ENCODE results near the gene CFAP61. TPM values are rescaled to one million over a fixed set of nuclear protein-coding genes. Genes with fewer than 3 reads are reported as not detected.

Gene CFAP61
- total RNA-seq, 1 donor from 2014 or later, result 5.6 TPM

- Mint-ChIP-seq H3K36me3 (no peaks in the 10 kb centered on the region), H3K27ac (no peak overlapping the region)
- no peak for DNase-seq (ENCODE audit: extremely low spot score, unreplicated experiment)
Measured at GRCh38 chr20:20297181-20297580, 244.8 kb downstream of the CFAP61 start.

GRCh38 chr20:20297752-20298151, 245.4 kb downstream of the CFAP61 start:
- H3K4me1 Mint-ChIP-seq (ENCODE audit: unreplicated experiment), result no peaks in the 10 kb centered on the region
- no peaks in the 10 kb centered on the region for H3K36me3 Mint-ChIP-seq
- DNase-seq (ENCODE audit: extremely low spot score, unreplicated experiment), result no peak
- H3K9me3 Mint-ChIP-seq, result no peaks in the 10 kb centered on the region
- no peak overlapping the region for H3K4me3 Mint-ChIP-seq
- TF ChIP-seq CTCF (conservative IDR thresholded peaks at IDR 0.05), result no peak
- peaks cover 19% of the 10 kb centered on the region for H3K27me3 Mint-ChIP-seq
- H3K27ac Mint-ChIP-seq, result no peak overlapping the region

More at GRCh38 chr20:20297181-20297580, 244.8 kb downstream of the CFAP61 start:
- TF ChIP-seq CTCF (conservative IDR thresholded peaks at IDR 0.05), result no peak
- no peak overlapping the region for H3K4me3 Mint-ChIP-seq
- H3K4me1 Mint-ChIP-seq (ENCODE audit: unreplicated experiment), result no peaks in the 10 kb centered on the region
- H3K9me3 Mint-ChIP-seq, result no peaks in the 10 kb centered on the region
- H3K27me3 Mint-ChIP-seq, result peaks cover 19% of the 10 kb centered on the region

GRCh38 chr20:20299904-20300303, 247.6 kb downstream of the CFAP61 start:
- H3K27ac Mint-ChIP-seq, result no peak overlapping the region
- peaks cover 19% of the 10 kb centered on the region for H3K27me3 Mint-ChIP-seq
- DNase-seq (ENCODE audit: extremely low spot score, unreplicated experiment), result no peak
- TF ChIP-seq CTCF (conservative IDR thresholded peaks at IDR 0.05), result no peak
- no peaks in the 10 kb centered on the region for H3K9me3 Mint-ChIP-seq
- no peaks in the 10 kb centered on the region for H3K36me3 Mint-ChIP-seq
- no peak overlapping the region for H3K4me3 Mint-ChIP-seq
- no peaks in the 10 kb centered on the region for H3K4me1 Mint-ChIP-seq (ENCODE audit: unreplicated experiment)

GRCh38 chr20:20303320-20303719, 251.0 kb downstream of the CFAP61 start:
- no peak for TF ChIP-seq CTCF (conservative IDR thresholded peaks at IDR 0.05)
- Mint-ChIP-seq H3K4me1 (ENCODE audit: unreplicated experiment) (no peaks in the 10 kb centered on the region), H3K27me3 (peaks cover 2% of the 10 kb centered on the region), H3K36me3 (no peaks in the 10 kb centered on the region), H3K27ac (no peak overlapping the region), H3K9me3 (no peaks in the 10 kb centered on the region), H3K4me3 (no peak overlapping the region)
- no peak for DNase-seq (ENCODE audit: extremely low spot score, unreplicated experiment)

GRCh38 chr20:20303742-20304141, 251.4 kb downstream of the CFAP61 start:
- Mint-ChIP-seq H3K27me3 (no peaks in the 10 kb centered on the region), H3K36me3 (no peaks in the 10 kb centered on the region), H3K4me1 (ENCODE audit: unreplicated experiment) (no peaks in the 10 kb centered on the region), H3K9me3 (no peaks in the 10 kb centered on the region), H3K27ac (no peak overlapping the region), H3K4me3 (no peak overlapping the region)
- DNase-seq (ENCODE audit: extremely low spot score, unreplicated experiment), result no peak
- no peak for TF ChIP-seq CTCF (conservative IDR thresholded peaks at IDR 0.05)

GRCh38 chr20:20304942-20305341, 252.6 kb downstream of the CFAP61 start:
- no peaks in the 10 kb centered on the region for H3K9me3 Mint-ChIP-seq
- TF ChIP-seq CTCF (conservative IDR thresholded peaks at IDR 0.05), result no peak
- H3K27me3 Mint-ChIP-seq, result no peaks in the 10 kb centered on the region
- H3K36me3 Mint-ChIP-seq, result no peaks in the 10 kb centered on the region
- H3K4me1 Mint-ChIP-seq (ENCODE audit: unreplicated experiment), result no peaks in the 10 kb centered on the region
- no peak overlapping the region for H3K4me3 Mint-ChIP-seq
- H3K27ac Mint-ChIP-seq, result no peak overlapping the region
- no peak for DNase-seq (ENCODE audit: extremely low spot score, unreplicated experiment)
